H9 (cell line): ENCODE results near the gene MAPK8. TPM values are rescaled to one million over a fixed set of nuclear protein-coding genes. Genes with fewer than 3 reads are reported as not detected.

Source experiments
- DNase-seq: peaks from one replicate; pipeline ENCODE4 v3.0.0-alpha.2; 2017
- H2AFZ ChIP-seq: one replicate; pipeline ENCODE4 v1.6.1; 2013; ENCODE audit warnings: mild to moderate bottlenecking, low read length, control low read depth, moderate library complexity
- H2AK5ac ChIP-seq: 2 replicates; pipeline ENCODE4 v1.6.1; 2013; ENCODE audit warnings: low read length, control low read depth, mixed read lengths; ENCODE audit not compliant: insufficient read length
- H2BK120ac ChIP-seq: one replicate; pipeline ENCODE4 v1.6.1; 2013; ENCODE audit warnings: low read depth, mild to moderate bottlenecking, low read length, control low read depth, inconsistent platforms; ENCODE audit not compliant: poor library complexity, severe bottlenecking
- H2BK12ac ChIP-seq: 2 replicates; pipeline ENCODE4 v1.6.1; 2013; ENCODE audit warnings: low read length, control low read depth, mixed read lengths, low read depth; ENCODE audit not compliant: insufficient read length
- H2BK15ac ChIP-seq: 2 replicates; pipeline ENCODE4 v1.6.1; 2013; ENCODE audit warnings: low read depth, low read length, control low read depth
- H2BK20ac ChIP-seq: one replicate; pipeline ENCODE4 v1.6.1; 2013; ENCODE audit warnings: low read depth, mild to moderate bottlenecking, low read length, control low read depth, inconsistent platforms; ENCODE audit not compliant: poor library complexity, severe bottlenecking
- H2BK5ac ChIP-seq: 2 replicates; pipeline ENCODE4 v1.6.1; 2013; ENCODE audit warnings: low read length, control low read depth, mixed read lengths; ENCODE audit not compliant: insufficient read length
- H3K14ac ChIP-seq: 2 replicates; pipeline ENCODE4 v1.6.1; 2013; ENCODE audit warnings: low read length, control low read depth; ENCODE audit not compliant: insufficient read depth
- H3K18ac ChIP-seq: 2 replicates; pipeline ENCODE4 v1.6.1; 2013; ENCODE audit warnings: low read depth, mild to moderate bottlenecking, mixed read lengths, low read length, control low read depth; ENCODE audit not compliant: insufficient read length
- H3K23ac ChIP-seq: 2 replicates; pipeline ENCODE4 v1.6.1; 2013; ENCODE audit warnings: low read length, control low read depth, mixed read lengths, low read depth; ENCODE audit not compliant: insufficient read length
- H3K23me2 ChIP-seq: 2 replicates; pipeline ENCODE4 v1.6.1; 2013; ENCODE audit warnings: low read depth, mild to moderate bottlenecking, mixed read lengths, low read length, control low read depth; ENCODE audit not compliant: insufficient read length, poor library complexity, severe bottlenecking
- H3K27ac ChIP-seq: 2 replicates; pipeline ENCODE4 v1.5.1; 2013; ENCODE audit warnings: low read length, control low read depth, mixed read lengths, low read depth; ENCODE audit not compliant: insufficient read length
- H3K27me3 ChIP-seq: 2 replicates; pipeline ENCODE4 v1.6.1; 2013; ENCODE audit warnings: low read length, control low read depth, inconsistent platforms; ENCODE audit not compliant: insufficient read depth
- H3K4ac ChIP-seq: 2 replicates; pipeline ENCODE4 v1.6.1; 2013; ENCODE audit warnings: low read depth, mild to moderate bottlenecking, control low read depth, inconsistent platforms, low read length, moderate library complexity
- H3K4me1 ChIP-seq: 2 replicates; pipeline ENCODE4 v1.6.1; 2013; ENCODE audit warnings: low read length, control low read depth, inconsistent platforms; ENCODE audit not compliant: insufficient read depth
- H3K4me2 ChIP-seq: 2 replicates; pipeline ENCODE4 v1.6.1; 2013; ENCODE audit warnings: low read length, control low read depth, mixed read lengths; ENCODE audit not compliant: insufficient read length, insufficient read depth
- H3K56ac ChIP-seq: 2 replicates; pipeline ENCODE4 v1.6.1; 2013; ENCODE audit warnings: low read depth, mild to moderate bottlenecking, mixed read lengths, low read length, control low read depth; ENCODE audit not compliant: insufficient read length
- H3K79me1 ChIP-seq: 2 replicates; pipeline ENCODE4 v1.6.1; 2013; ENCODE audit warnings: low read depth, mild to moderate bottlenecking, moderate library complexity, low read length, control low read depth, inconsistent platforms; ENCODE audit not compliant: insufficient read depth, poor library complexity, severe bottlenecking
- H3K79me2 ChIP-seq: 2 replicates; pipeline ENCODE4 v1.6.1; 2013; ENCODE audit warnings: low read length, control low read depth, inconsistent platforms; ENCODE audit not compliant: insufficient read depth
- H3K9ac ChIP-seq: 2 replicates; pipeline ENCODE4 v1.6.1; 2013; ENCODE audit warnings: low read length, control low read depth, mixed read lengths; ENCODE audit not compliant: insufficient read length; ENCODE audit errors: extremely low read depth
- H3K9me3 ChIP-seq: one replicate; pipeline ENCODE4 v1.6.1; 2013; ENCODE audit warnings: low read depth, low read length, inconsistent platforms; ENCODE audit not compliant: control insufficient read depth
- H3T11ph ChIP-seq: one replicate; pipeline ENCODE4 v1.6.1; 2013; ENCODE audit warnings: mild to moderate bottlenecking, low read length, control low read depth, inconsistent platforms
- H4K20me1 ChIP-seq: one replicate; pipeline ENCODE4 v1.6.1; 2013; ENCODE audit not compliant: control insufficient read depth, insufficient read length, insufficient read depth
- H4K5ac ChIP-seq: 2 replicates; pipeline ENCODE4 v1.6.1; 2013; ENCODE audit warnings: low read depth, mild to moderate bottlenecking, mixed read lengths, low read length, control low read depth; ENCODE audit not compliant: insufficient read length
- H4K8ac ChIP-seq: replicated peaks from 2 replicates; pipeline ENCODE4 v1.6.1; 2013; ENCODE audit warnings: low read length, control low read depth, mixed read lengths, low read depth; ENCODE audit not compliant: insufficient read length
- H4K91ac ChIP-seq: 2 replicates; pipeline ENCODE4 v1.6.1; 2013; ENCODE audit warnings: low read depth, mild to moderate bottlenecking, moderate library complexity, mixed read lengths, low read length, control low read depth; ENCODE audit not compliant: insufficient read length
- H3K27ac Mint-ChIP-seq, 3 experiments: 2 replicates in 2 of 3; 3 replicates in 1 of 3; pipeline ENCODE4 v1.8.0; 2020 to 2021; ENCODE audit warnings: mixed read lengths in 3 of 3, mild to moderate bottlenecking in 1 of 3, moderate library complexity in 1 of 3
- H3K27me3 Mint-ChIP-seq: 2 replicates; pipeline ENCODE4 v1.8.0; 2021; ENCODE audit warnings: low read depth, mild to moderate bottlenecking, moderate library complexity, mixed read lengths
- H3K36me3 Mint-ChIP-seq, 3 experiments: 2 replicates in 2 of 3; 3 replicates in 1 of 3; pipeline ENCODE4 v1.8.0; 2020 to 2021; ENCODE audit warnings: low read depth in 3 of 3, mixed read lengths in 3 of 3; ENCODE audit not compliant: insufficient read depth in 1 of 3
- H3K4me1 Mint-ChIP-seq, 2 experiments: 2 replicates each; pipeline ENCODE4 v1.8.0; 2020; ENCODE audit warnings: mixed read lengths in 2 of 2
- H3K4me3 Mint-ChIP-seq, 2 experiments: 2 replicates in 1 of 2; 3 replicates in 1 of 2; pipeline ENCODE4 v1.8.0; 2020 to 2021; ENCODE audit warnings: mild to moderate bottlenecking in 2 of 2, mixed read lengths in 2 of 2, moderate library complexity in 1 of 2
- H3K9me3 Mint-ChIP-seq, 2 experiments: 2 replicates in 1 of 2; 3 replicates in 1 of 2; pipeline ENCODE4 v1.8.0; 2020; ENCODE audit warnings: mild to moderate bottlenecking in 2 of 2, mixed read lengths in 2 of 2, moderate library complexity in 1 of 2
- CTCF ChIP-seq: fragments of 200-600 bp; sonication (generic); conservative IDR thresholded peaks from 3 replicates; pipeline ENCODE4 v1.8.0; 2021; ENCODE audit warnings: antibody characterized with exemption, mild to moderate bottlenecking
- total RNA-seq: library from RNA; stranded (reverse); gene quantifications from 2 replicates; pipeline ENCODE4 v1.2.1, GENCODE V29; 2021

Gene MAPK8
- total RNA-seq, 1 experiment from 2014 or later, result 52.0 TPM

- Histone ChIP-seq H3K23ac (no peak overlapping the region), H3K14ac (no peak overlapping the region), H2AK5ac (no peak overlapping the region), H4K20me1 (no peaks in the 10 kb centered on the region), H2BK12ac (no peak overlapping the region), H3K4me2 (no peak overlapping the region), H3T11ph (no peak overlapping the region), H3K56ac (no peak overlapping the region), H3K4me1 (no peaks in the 10 kb centered on the region), H4K5ac (no peak overlapping the region), H3K23me2 (no peaks in the 10 kb centered on the region), H3K9ac (no peak overlapping the region), H2BK15ac (no peak overlapping the region), H2BK20ac (no peak overlapping the region), H4K91ac (no peak overlapping the region), H3K79me1 (no peaks in the 10 kb centered on the region), H3K9me3 (no peaks in the 10 kb centered on the region), H4K8ac (no peak overlapping the region), H3K4ac (no peak overlapping the region), H3K18ac (no peak overlapping the region), H3K27ac (no peak overlapping the region), H2BK120ac (no peak overlapping the region), H3K27me3 (no peaks in the 10 kb centered on the region), H2BK5ac (no peak overlapping the region), H2AFZ (no peak overlapping the region), H3K79me2 (peaks cover 2% of the 10 kb centered on the region; the same call in 1 of the 2 replicates)
- Mint-ChIP-seq H3K4me1 (peaks cover 21% of the 10 kb centered on the region in 2 experiments), H3K9me3 (peaks cover 2 to 9% of the 10 kb centered on the region in 2 experiments; a peak in 4 of 5 replicates), H3K4me3 (no peak overlapping the region), H3K36me3 (peaks cover 5 to 9% (median 9%) of the 10 kb centered on the region in 3 experiments; a peak in 5 of 7 replicates), H3K27ac (peak overlapping the region in 1 of 3 experiments; percentile 75; a peak in 1 of 7 replicates), H3K27me3 (no peaks in the 10 kb centered on the region)
- no peak for DNase-seq
- TF ChIP-seq CTCF, result no peak
These were observed 76.5 kb downstream of the MAPK8 start for GRCh38 chr10:48382982-48383381.
